ENCODE data around the gene DUSP28. TPM values are rescaled to one million over a fixed set of nuclear protein-coding genes. Genes with fewer than 3 reads are reported as not detected.

Gene DUSP28
- total RNA-seq, 4 donors from 2014 or later, result 3.4 to 10.8 (median 6.2) TPM

DNA sequence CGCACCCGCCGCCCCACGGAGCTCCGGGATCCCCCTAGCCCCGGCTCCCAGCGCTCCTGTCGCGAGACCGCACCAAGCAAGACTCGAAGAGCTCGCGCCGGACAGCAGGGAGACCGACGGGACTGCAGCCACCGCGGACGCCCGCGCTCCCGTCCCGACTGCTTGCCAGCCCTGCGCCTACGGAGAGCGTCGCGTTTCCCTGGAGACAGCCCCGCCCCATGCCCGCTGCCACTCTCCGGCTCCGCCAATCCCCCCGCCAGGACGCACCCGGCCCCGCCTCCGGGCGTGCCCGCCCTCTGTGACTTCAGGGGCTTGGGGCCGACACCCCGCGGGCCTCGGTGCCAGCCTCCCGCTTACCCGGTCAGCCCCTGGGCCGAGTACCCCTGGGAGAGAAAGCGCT is 2.3 kb upstream of the DUSP28 start, which contains the start of gene ANKMY1:
ANKMY1 (minus strand) TSS at position 181 of the 400 bp plus-strand sequence. CDS start 653 bp downstream, outside the sequence.
- Histone ChIP-seq H3K4me1 (peaks cover 29 to 50% (median 35%) of the 10 kb centered on the region in 4 donors), H3K4me3 (peak within 1 kb of the TSS; percentile 21 to 58 (median 38))

DNA sequence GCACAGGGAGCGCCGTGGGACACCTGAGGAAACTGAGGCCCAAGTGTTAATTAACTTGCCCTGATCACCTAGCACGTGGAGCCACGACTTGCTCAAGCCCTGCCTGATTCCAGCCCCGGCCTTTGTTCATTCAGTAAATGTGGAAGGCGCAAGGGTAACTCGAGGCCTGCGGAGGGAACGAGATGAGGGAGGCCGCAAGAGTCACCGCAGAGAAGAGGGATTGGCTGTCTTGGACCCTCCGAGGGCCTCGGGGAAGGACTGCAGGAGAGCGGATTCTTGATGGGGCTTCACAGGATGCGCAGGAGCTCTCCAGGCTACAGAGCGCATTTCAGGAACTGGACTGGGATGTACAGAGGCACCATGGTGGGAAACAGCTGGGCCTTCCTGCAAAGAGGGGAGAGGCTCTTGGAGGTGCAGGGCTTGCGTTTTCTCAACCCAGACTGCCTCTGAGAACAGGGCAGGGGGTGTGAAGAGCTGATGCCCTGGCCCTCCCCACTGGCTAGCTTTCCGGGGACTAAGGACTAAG is 1.9 kb upstream of the DUSP28 start:
- 81% methylated on average over 18 of the region's 18 CpGs; no CpG with 5 or more reads in 1 of the 2 donors for WGBS, 2 donors (ENCODE audit: low coverage in 1 of 2)
- intact Hi-C loops (cut with DNase I; ENCODE audit: low total_unique reads), result no loop called here
- no peaks in the 10 kb centered on the region for H3K27me3 ChIP-seq
- H3K4me1 ChIP-seq, result peaks cover 29 to 52% (median 35%) of the 10 kb centered on the region in 4 donors
- no peaks in the 10 kb centered on the region for H3K36me3 ChIP-seq
- H3K27ac ChIP-seq, result no peak overlapping the region
- peak overlapping the region in 1 of 4 donors; percentile 58 for H3K4me3 ChIP-seq
- DNase-seq, result no peak
- no peak for TF ChIP-seq EP300 (IDR thresholded peaks at IDR 0.05; ENCODE audit: low read depth)
- in situ Hi-C loops (cut with MboI; ENCODE audit: low pct_ligation_motif_present in 1 of 4, low pct_unique_long_range_greater_than_20kb in 1 of 4, low sequenced_read_pairs in 3 of 4), result no loop called here
- no peaks in the 10 kb centered on the region for H3K9me3 ChIP-seq

More for the DNA sequence above, 2.3 kb upstream of the DUSP28 start, which contains the start of gene ANKMY1:
- Histone ChIP-seq H3K27me3 (no peaks in the 10 kb centered on the region), H3K36me3 (peaks cover 0 to 1% (median 0%) of the 10 kb centered on the region in 4 donors), H3K9me3 (no peaks in the 10 kb centered on the region), H3K27ac (no peak within 1 kb of the TSS)
- no peak for TF ChIP-seq POLR2A (IDR thresholded peaks at IDR 0.05)
- TF ChIP-seq, protein P1, sequence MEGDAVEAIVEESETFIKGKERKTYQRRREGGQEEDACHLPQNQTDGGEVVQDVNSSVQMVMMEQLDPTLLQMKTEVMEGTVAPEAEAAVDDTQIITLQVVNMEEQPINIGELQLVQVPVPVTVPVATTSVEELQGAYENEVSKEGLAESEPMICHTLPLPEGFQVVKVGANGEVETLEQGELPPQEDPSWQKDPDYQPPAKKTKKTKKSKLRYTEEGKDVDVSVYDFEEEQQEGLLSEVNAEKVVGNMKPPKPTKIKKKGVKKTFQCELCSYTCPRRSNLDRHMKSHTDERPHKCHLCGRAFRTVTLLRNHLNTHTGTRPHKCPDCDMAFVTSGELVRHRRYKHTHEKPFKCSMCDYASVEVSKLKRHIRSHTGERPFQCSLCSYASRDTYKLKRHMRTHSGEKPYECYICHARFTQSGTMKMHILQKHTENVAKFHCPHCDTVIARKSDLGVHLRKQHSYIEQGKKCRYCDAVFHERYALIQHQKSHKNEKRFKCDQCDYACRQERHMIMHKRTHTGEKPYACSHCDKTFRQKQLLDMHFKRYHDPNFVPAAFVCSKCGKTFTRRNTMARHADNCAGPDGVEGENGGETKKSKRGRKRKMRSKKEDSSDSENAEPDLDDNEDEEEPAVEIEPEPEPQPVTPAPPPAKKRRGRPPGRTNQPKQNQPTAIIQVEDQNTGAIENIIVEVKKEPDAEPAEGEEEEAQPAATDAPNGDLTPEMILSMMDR (IDR thresholded peaks at IDR 0.05), result no peak
- no peak for TF ChIP-seq POLR2AphosphoS5 (IDR thresholded peaks at IDR 0.05)
- no peak for TF ChIP-seq EP300 (IDR thresholded peaks at IDR 0.05; ENCODE audit: low read depth)
- intact Hi-C loops (cut with DNase I; ENCODE audit: low total_unique reads), result no loop called here
- in situ Hi-C loops (cut with MboI; ENCODE audit: low pct_ligation_motif_present in 1 of 4, low pct_unique_long_range_greater_than_20kb in 1 of 4, low sequenced_read_pairs in 3 of 4), result no loop called here
- 14% methylated on average over 7 of the region's 47 CpGs; no CpG with 5 or more reads in 1 of the 2 donors for WGBS, 2 donors (ENCODE audit: low coverage in 1 of 2)
- peak; percentile 68 for DNase-seq

DNA sequence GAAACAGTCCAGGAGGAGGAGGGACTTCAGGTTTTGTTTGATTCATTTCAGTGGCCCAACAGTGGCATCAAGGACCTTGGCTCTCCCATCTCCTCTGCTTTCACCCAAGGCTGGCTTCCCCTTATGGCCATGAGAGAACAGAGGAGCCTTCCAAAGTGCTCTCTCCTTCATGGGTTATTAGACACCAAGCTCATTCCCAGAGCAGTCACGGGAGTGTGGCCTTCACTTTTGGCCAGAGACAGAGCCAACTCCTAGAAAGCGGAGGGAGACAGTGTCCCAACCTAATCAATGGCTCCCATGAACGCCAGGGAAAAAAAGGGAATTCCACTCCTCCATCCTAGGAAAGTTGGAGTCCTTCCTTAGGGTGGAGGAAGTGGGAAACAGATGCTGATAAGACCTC is 871 bp upstream of the DUSP28 start:
- Histone ChIP-seq H3K27me3 (no peaks in the 10 kb centered on the region), H3K36me3 (no peaks in the 10 kb centered on the region), H3K4me3 (no peak overlapping the region), H3K4me1 (peaks cover 29 to 55% (median 35%) of the 10 kb centered on the region in 4 donors), H3K9me3 (no peaks in the 10 kb centered on the region), H3K27ac (peak overlapping the region in 1 of 4 donors; percentile 100)
- intact Hi-C loops (cut with DNase I; ENCODE audit: low total_unique reads) (no loop called here), in situ Hi-C loops (cut with MboI; ENCODE audit: low pct_ligation_motif_present in 1 of 4, low pct_unique_long_range_greater_than_20kb in 1 of 4, low sequenced_read_pairs in 3 of 4) (no loop called here)
- TF ChIP-seq EP300 (IDR thresholded peaks at IDR 0.05; ENCODE audit: low read depth), result no peak
- no peak for TF ChIP-seq POLR2A (IDR thresholded peaks at IDR 0.05)
- TF ChIP-seq, protein P1 (IDR thresholded peaks at IDR 0.05), result no peak
- TF ChIP-seq POLR2AphosphoS5 (IDR thresholded peaks at IDR 0.05), result no peak
- WGBS, 2 donors (ENCODE audit: low coverage in 1 of 2), result 100% methylated on average over 3 of the region's 3 CpGs; no CpG with 5 or more reads in 1 of the 2 donors
- DNase-seq, result no peak

- Histone ChIP-seq H3K27me3 (no peaks in the 10 kb centered on the region), H3K4me3 (peak overlapping the region; percentile 73 to 97 (median 85)), H3K27ac (peak overlapping the region; percentile 98 to 100 (median 100)), H3K9me3 (no peaks in the 10 kb centered on the region), H3K36me3 (no peaks in the 10 kb centered on the region), H3K4me1 (peaks cover 35 to 67% (median 47%) of the 10 kb centered on the region in 4 donors)
- in situ Hi-C loops (cut with MboI; ENCODE audit: low pct_ligation_motif_present in 1 of 4, low pct_unique_long_range_greater_than_20kb in 1 of 4, low sequenced_read_pairs in 3 of 4), result no loop called here
- intact Hi-C loops (cut with DNase I; ENCODE audit: low total_unique reads), result no loop called here
- TF ChIP-seq, protein P1 (IDR thresholded peaks at IDR 0.05), result peak in 4 of 5 experiments; percentile 26 to 68 (median 35)
- TF ChIP-seq EP300 (IDR thresholded peaks at IDR 0.05; ENCODE audit: low read depth), result no peak
- peak; percentile 91 to 96 (median 91) for TF ChIP-seq POLR2AphosphoS5 (IDR thresholded peaks at IDR 0.05)
- TF ChIP-seq POLR2A (IDR thresholded peaks at IDR 0.05), result peak; percentile 80
- WGBS, 2 donors (ENCODE audit: low coverage in 1 of 2), result 0% methylated on average over 66 of the region's 101 CpGs; no CpG with 5 or more reads in 1 of the 2 donors
- peak; percentile 100 for DNase-seq
Measured at GRCh38 chr2:240560480-240561324, 545 bp downstream of the DUSP28 start.

Data from transverse colon (tissue), 4 donors.